ENCODE results near the gene EPHX1. TPM values are rescaled to one million over a fixed set of nuclear protein-coding genes. Genes with fewer than 3 reads are reported as not detected.
A peak's percentile ranks its signal among the peaks of the same experiment; 100 is the strongest.

EPHX1 gene
- total and polyA plus RNA-seq, 4 donors: 93.8 to 1,448 (median 204) TPM

DNA sequence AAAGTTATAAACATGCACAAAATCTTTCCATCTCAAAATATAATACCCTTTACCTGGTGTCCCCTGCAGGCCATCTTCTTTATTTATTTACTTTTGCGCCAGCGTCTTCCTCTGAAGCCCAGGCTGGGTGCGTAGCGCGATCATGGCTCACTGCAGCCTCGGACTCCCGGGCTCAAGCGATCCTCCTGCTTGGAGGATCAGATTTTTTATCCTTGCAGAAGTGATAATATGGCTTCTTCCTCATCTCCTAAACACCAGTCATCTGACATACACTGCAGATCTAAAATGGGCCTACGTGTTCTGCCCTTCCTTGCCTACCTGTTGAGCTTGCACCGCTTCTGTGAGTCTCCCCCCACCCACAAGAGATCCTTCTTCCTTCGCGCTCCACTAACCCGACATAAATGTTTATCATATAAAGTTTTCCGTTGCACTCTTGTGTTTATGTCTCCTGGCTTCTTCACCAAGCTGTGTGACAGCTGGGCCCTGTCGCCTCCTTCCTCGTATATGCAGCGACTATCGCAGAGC is 32.8 kb upstream of the EPHX1 start:
- Histone ChIP-seq H3K4me3 (ENCODE audit: low read depth in 1 of 3, low read length in 3 of 3) (peak overlapping the region in 2 of 3 donors; percentile 43 to 63), H3K9me3 (ENCODE audit: control insufficient read depth in 4 of 4, low read length in 3 of 4) (no peaks in the 10 kb centered on the region), H3K27me3 (ENCODE audit: control insufficient read depth in 4 of 4, insufficient read depth in 4 of 4, low read length in 3 of 4) (no peaks in the 10 kb centered on the region), H3K4me1 (ENCODE audit: control insufficient read depth in 4 of 4, insufficient read depth in 4 of 4, low read length in 3 of 4) (peaks cover 9 to 41% (median 25%) of the 10 kb centered on the region in 4 donors), H3K27ac (ENCODE audit: low read depth in 1 of 2, low read length in 2 of 2) (peak overlapping the region; percentile 65 to 76), H3K36me3 (ENCODE audit: control insufficient read depth in 4 of 4, insufficient read depth in 3 of 4, low read depth in 1 of 4, low read length in 3 of 4) (no peaks in the 10 kb centered on the region), H3K9ac (ENCODE audit: low read depth in 1 of 2, low read length in 2 of 2) (peak overlapping the region; percentile 28 to 88)
- TF ChIP-seq FOXA2 (IDR thresholded peaks at IDR 0.05) (no peak), HNF4G (IDR thresholded peaks at IDR 0.05) (no peak), GABPA (IDR thresholded peaks at IDR 0.05 in 1 of 2, conservative IDR thresholded peaks at IDR 0.05 in 1 of 2) (no peak), FOXA1 (IDR thresholded peaks at IDR 0.05) (no peak)
- TF ChIP-seq, protein P1, sequence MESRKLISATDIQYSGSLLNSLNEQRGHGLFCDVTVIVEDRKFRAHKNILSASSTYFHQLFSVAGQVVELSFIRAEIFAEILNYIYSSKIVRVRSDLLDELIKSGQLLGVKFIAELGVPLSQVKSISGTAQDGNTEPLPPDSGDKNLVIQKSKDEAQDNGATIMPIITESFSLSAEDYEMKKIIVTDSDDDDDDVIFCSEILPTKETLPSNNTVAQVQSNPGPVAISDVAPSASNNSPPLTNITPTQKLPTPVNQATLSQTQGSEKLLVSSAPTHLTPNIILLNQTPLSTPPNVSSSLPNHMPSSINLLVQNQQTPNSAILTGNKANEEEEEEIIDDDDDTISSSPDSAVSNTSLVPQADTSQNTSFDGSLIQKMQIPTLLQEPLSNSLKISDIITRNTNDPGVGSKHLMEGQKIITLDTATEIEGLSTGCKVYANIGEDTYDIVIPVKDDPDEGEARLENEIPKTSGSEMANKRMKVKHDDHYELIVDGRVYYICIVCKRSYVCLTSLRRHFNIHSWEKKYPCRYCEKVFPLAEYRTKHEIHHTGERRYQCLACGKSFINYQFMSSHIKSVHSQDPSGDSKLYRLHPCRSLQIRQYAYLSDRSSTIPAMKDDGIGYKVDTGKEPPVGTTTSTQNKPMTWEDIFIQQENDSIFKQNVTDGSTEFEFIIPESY (IDR thresholded peaks at IDR 0.05): no peak
- TF ChIP-seq, protein P2, sequence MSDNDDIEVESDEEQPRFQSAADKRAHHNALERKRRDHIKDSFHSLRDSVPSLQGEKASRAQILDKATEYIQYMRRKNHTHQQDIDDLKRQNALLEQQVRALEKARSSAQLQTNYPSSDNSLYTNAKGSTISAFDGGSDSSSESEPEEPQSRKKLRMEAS (IDR thresholded peaks at IDR 0.05): peak; percentile 7
- 32% methylated on average over 18 of the region's 18 CpGs for WGBS
- DNase-seq (ENCODE audit: low spot score): no peak

DNA sequence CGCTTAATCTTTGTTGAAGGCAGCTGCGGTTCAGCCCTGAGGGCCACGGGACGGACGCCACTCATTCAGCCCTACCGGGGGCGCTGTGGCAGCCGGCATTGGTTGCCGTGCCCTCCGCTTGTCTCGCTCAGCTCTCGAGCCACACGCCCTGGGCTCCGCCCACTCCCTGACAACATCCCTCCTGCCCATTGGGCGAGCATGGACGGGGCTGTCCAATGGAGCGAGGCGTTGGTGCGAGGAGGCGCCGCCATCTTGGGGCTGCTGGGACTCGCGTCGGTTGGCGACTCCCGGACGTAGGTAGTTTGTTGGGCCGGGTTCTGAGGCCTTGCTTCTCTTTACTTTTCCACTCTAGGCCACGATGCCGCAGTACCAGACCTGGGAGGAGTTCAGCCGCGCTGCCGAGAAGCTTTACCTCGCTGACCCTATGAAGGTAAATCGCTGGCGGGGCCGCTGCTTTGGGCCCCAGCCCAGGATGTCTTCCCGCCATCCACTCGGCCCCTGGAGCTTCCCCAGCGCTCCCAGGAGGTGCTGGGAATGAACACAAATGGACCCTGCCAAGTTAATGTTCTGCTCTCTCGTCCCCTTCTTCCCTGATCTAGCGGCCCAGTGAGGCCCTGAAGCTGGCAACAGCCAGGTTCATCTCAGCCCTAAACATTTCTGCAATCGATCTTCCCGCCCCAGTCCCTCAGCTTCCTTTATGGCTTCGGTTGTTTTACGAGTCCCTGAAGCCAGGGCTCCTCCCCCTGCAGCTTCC is 32.2 kb upstream of the EPHX1 start, which contains the start of gene SRP9:
Gene SRP9, plus strand, starts transcription at position 244 of the 754 bp plus-strand sequence. Its CDS starts 115 bp downstream, at position 359.
- WGBS: under 1% methylated on average over 46 of the region's 46 CpGs
- Histone ChIP-seq H3K4me1 (ENCODE audit: control insufficient read depth in 4 of 4, insufficient read depth in 4 of 4, low read length in 3 of 4) (peaks cover 9 to 36% (median 23%) of the 10 kb centered on the region in 4 donors), H3K27ac (ENCODE audit: low read depth in 1 of 2, low read length in 2 of 2) (peak within 1 kb of the TSS; percentile 79 to 89), H3K9ac (ENCODE audit: low read depth in 1 of 2, low read length in 2 of 2) (peak within 1 kb of the TSS; percentile 35 to 98), H3K36me3 (ENCODE audit: control insufficient read depth in 4 of 4, insufficient read depth in 3 of 4, low read depth in 1 of 4, low read length in 3 of 4) (no peaks in the 10 kb centered on the region), H3K27me3 (ENCODE audit: control insufficient read depth in 4 of 4, insufficient read depth in 4 of 4, low read length in 3 of 4) (no peaks in the 10 kb centered on the region), H3K9me3 (ENCODE audit: control insufficient read depth in 4 of 4, low read length in 3 of 4) (no peaks in the 10 kb centered on the region), H3K4me3 (ENCODE audit: low read depth in 1 of 3, low read length in 3 of 3) (peak within 1 kb of the TSS; percentile 67 to 98 (median 71))
- TF ChIP-seq TAF1 (conservative IDR thresholded peaks at IDR 0.05): peak; percentile 66
- TF ChIP-seq, protein P2 (IDR thresholded peaks at IDR 0.05): peak; percentile 7
- TF ChIP-seq RXRA (IDR thresholded peaks at IDR 0.05): peak; percentile 25 to 41
- TF ChIP-seq GABPA (IDR thresholded peaks at IDR 0.05 in 1 of 2, conservative IDR thresholded peaks at IDR 0.05 in 1 of 2): peak in 1 of 2 donors; percentile 20
- no peak for TF ChIP-seq JUND (IDR thresholded peaks at IDR 0.05)
- TF ChIP-seq CTCF (IDR thresholded peaks at IDR 0.05; ENCODE audit: low read depth, low read length, missing input control): peak; percentile 85
- TF ChIP-seq YY1 (IDR thresholded peaks at IDR 0.05): peak; percentile 99
- TF ChIP-seq, protein P1 (IDR thresholded peaks at IDR 0.05): peak; percentile 45
- TF ChIP-seq FOXA1 (IDR thresholded peaks at IDR 0.05): no peak
- TF ChIP-seq ATF3 (IDR thresholded peaks at IDR 0.05): no peak
- TF ChIP-seq FOXA2 (IDR thresholded peaks at IDR 0.05): no peak
- TF ChIP-seq HNF4A (conservative IDR thresholded peaks at IDR 0.05): no peak
- peak; percentile 85 to 88 for TF ChIP-seq RAD21 (IDR thresholded peaks at IDR 0.05)
- peak; percentile 93 for TF ChIP-seq SP1 (IDR thresholded peaks at IDR 0.05)
- TF ChIP-seq, protein P3, sequence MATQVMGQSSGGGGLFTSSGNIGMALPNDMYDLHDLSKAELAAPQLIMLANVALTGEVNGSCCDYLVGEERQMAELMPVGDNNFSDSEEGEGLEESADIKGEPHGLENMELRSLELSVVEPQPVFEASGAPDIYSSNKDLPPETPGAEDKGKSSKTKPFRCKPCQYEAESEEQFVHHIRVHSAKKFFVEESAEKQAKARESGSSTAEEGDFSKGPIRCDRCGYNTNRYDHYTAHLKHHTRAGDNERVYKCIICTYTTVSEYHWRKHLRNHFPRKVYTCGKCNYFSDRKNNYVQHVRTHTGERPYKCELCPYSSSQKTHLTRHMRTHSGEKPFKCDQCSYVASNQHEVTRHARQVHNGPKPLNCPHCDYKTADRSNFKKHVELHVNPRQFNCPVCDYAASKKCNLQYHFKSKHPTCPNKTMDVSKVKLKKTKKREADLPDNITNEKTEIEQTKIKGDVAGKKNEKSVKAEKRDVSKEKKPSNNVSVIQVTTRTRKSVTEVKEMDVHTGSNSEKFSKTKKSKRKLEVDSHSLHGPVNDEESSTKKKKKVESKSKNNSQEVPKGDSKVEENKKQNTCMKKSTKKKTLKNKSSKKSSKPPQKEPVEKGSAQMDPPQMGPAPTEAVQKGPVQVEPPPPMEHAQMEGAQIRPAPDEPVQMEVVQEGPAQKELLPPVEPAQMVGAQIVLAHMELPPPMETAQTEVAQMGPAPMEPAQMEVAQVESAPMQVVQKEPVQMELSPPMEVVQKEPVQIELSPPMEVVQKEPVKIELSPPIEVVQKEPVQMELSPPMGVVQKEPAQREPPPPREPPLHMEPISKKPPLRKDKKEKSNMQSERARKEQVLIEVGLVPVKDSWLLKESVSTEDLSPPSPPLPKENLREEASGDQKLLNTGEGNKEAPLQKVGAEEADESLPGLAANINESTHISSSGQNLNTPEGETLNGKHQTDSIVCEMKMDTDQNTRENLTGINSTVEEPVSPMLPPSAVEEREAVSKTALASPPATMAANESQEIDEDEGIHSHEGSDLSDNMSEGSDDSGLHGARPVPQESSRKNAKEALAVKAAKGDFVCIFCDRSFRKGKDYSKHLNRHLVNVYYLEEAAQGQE (IDR thresholded peaks at IDR 0.05): peak; percentile 25
- TF ChIP-seq EGR1 (IDR thresholded peaks at IDR 0.05; ENCODE audit: low read depth in 2 of 2): peak; percentile 40 to 53
- TF ChIP-seq HNF4G (IDR thresholded peaks at IDR 0.05): no peak
- TF ChIP-seq NR2F2 (IDR thresholded peaks at IDR 0.05): no peak
- DNase-seq (ENCODE audit: low spot score): peak; percentile 99

All from liver (tissue), 9 donors.